LNCaP clone FGC (cell line): ENCODE results near the gene ANKLE1.

Source experiments
- DNase-seq: peaks from one replicate; pipeline ENCODE4 v3.0.0-alpha.2; 2011; ENCODE audit warnings: low read depth
- H3K4me3 ChIP-seq: 2 replicates; pipeline ENCODE4 v1.5.1; 2011; ENCODE audit warnings: mild to moderate bottlenecking, low read depth, low read length, control low read depth
- CTCF ChIP-seq: IDR thresholded peaks from 2 replicates; pipeline ENCODE4 v1.5.1; 2012; ENCODE audit warnings: mild to moderate bottlenecking; ENCODE audit not compliant: control insufficient read depth, insufficient read depth; ENCODE audit errors: extremely low read depth

The ANKLE1 gene

GRCh38 chr19:17332360-17332676, 50.6 kb downstream of the ANKLE1 start:
- no peak overlapping the region for H3K4me3 ChIP-seq
- no peak for TF ChIP-seq CTCF
- no peak for DNase-seq

GRCh38 chr19:17332677-17333581, 51.2 kb downstream of the ANKLE1 start:
- H3K4me3 ChIP-seq, result no peak overlapping the region
- no peak for TF ChIP-seq CTCF
- DNase-seq, result peak; percentile 63

GRCh38 chr19:17333611-17334413, 52.1 kb downstream of the ANKLE1 start:
- no peak for DNase-seq
- peak overlapping the region; percentile 75 for H3K4me3 ChIP-seq
- no peak for TF ChIP-seq CTCF

GRCh38 chr19:17334414-17335409, 53.0 kb downstream of the ANKLE1 start, which contains the start of gene ANO8:
ANO8 (minus strand) TSS chr19:17334855; CDS start chr19:17334670, 185 bp downstream.
- no peak for TF ChIP-seq CTCF
- peak; percentile 96 for DNase-seq
- H3K4me3 ChIP-seq, result peak within 1 kb of the TSS; percentile 75

- H3K4me3 ChIP-seq, result peak overlapping the region; percentile 75
- no peak for TF ChIP-seq CTCF
- DNase-seq, result no peak
Observed at GRCh38 chr19:17335575-17335974, 53.9 kb downstream of the ANKLE1 start.
